PC-9 (cell line): Measurements from ENCODE around the gene ZNF385B.

Experiments used
- EZH2 ChIP-seq: fragments of 200-600 bp; sonication (generic); IDR thresholded peaks from 2 replicates; pipeline ENCODE4 v1.8.0; 2017; ENCODE audit warnings: antibody characterized with exemption, low read depth
- TF ChIP-seq, protein P1 (sequence below): fragments of 200-600 bp; sonication (generic); conservative IDR thresholded peaks from 2 replicates; pipeline ENCODE4 v1.6.1; 2017; ENCODE audit warnings: mixed run types, antibody characterized with exemption, mild to moderate bottlenecking, moderate library complexity

DNA sequence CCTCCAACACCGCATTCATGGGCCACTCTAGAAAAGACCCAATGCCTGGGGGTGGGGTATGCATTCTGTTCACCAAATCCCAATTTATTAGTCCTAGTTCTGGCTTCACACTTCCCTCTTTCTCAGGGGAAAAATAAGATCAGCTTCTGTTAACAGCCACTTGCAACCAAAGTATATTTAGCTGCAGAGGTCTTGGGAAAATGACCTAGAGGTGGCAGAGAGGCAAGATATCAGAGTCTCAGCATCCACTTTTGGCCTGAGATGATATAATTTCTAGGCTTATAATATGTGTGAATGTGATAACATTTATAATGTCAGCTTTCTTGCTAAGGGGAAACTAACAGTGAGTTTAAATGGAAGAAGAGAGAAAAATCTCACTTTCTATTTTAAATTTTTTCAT, 89.1 kb downstream of the ZNF385B start:
- TF ChIP-seq, protein P1, sequence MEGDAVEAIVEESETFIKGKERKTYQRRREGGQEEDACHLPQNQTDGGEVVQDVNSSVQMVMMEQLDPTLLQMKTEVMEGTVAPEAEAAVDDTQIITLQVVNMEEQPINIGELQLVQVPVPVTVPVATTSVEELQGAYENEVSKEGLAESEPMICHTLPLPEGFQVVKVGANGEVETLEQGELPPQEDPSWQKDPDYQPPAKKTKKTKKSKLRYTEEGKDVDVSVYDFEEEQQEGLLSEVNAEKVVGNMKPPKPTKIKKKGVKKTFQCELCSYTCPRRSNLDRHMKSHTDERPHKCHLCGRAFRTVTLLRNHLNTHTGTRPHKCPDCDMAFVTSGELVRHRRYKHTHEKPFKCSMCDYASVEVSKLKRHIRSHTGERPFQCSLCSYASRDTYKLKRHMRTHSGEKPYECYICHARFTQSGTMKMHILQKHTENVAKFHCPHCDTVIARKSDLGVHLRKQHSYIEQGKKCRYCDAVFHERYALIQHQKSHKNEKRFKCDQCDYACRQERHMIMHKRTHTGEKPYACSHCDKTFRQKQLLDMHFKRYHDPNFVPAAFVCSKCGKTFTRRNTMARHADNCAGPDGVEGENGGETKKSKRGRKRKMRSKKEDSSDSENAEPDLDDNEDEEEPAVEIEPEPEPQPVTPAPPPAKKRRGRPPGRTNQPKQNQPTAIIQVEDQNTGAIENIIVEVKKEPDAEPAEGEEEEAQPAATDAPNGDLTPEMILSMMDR = no peak
- no peak for TF ChIP-seq EZH2
